Brain microvascular endothelial cell (primary cell): ENCODE data around the gene ACSF2.

Source experiments
- DNase-seq: peaks from one replicate; pipeline ENCODE4 v3.0.0-alpha.2; 2020
- H3K27ac ChIP-seq: fragments of 250-450 bp; sonication (Bioruptor Pico); 2 replicates; pipeline ENCODE4 v1.5.1; 2020; ENCODE audit warnings: mild to moderate bottlenecking, moderate library complexity
- H3K27me3 ChIP-seq: fragments of 250-450 bp; sonication (Bioruptor Pico); replicated peaks from 2 replicates; pipeline ENCODE4 v1.5.1; 2020; ENCODE audit warnings: mild to moderate bottlenecking
- H3K36me3 ChIP-seq: fragments of 250-450 bp; sonication (Bioruptor Pico); replicated peaks from 2 replicates; pipeline ENCODE4 v1.5.1; 2020; ENCODE audit warnings: mild to moderate bottlenecking
- H3K4me3 ChIP-seq: 2 replicates; pipeline ENCODE4 v1.5.1; 2011; ENCODE audit warnings: low read depth, mild to moderate bottlenecking, control low read depth, low read length, moderate library complexity
- CTCF ChIP-seq: IDR thresholded peaks from 2 replicates; pipeline ENCODE4 v1.5.1; 2011; ENCODE audit warnings: low read depth, mild to moderate bottlenecking, moderate library complexity, low read length, control low read depth, inconsistent platforms; ENCODE audit errors: missing control alignments
- in situ Hi-C: cut with HindIII; loops from 2 replicates; pipeline ENCODE4 v1.10.0; 2017; ENCODE audit warnings: low sequenced_read_pairs, low pct_ligation_motif_present

Gene ACSF2

GRCh38 chr17:50482516-50482915 lies 56.5 kb downstream of the ACSF2 start:
- DNase-seq: peak; percentile 95
- in situ Hi-C loops: no loop called here
- Histone ChIP-seq H3K27ac (peak overlapping the region; percentile 66), H3K27me3 (no peaks in the 10 kb centered on the region), H3K4me3 (no peak overlapping the region), H3K36me3 (peaks cover 20% of the 10 kb centered on the region)
- TF ChIP-seq CTCF: peak; percentile 93

DNA sequence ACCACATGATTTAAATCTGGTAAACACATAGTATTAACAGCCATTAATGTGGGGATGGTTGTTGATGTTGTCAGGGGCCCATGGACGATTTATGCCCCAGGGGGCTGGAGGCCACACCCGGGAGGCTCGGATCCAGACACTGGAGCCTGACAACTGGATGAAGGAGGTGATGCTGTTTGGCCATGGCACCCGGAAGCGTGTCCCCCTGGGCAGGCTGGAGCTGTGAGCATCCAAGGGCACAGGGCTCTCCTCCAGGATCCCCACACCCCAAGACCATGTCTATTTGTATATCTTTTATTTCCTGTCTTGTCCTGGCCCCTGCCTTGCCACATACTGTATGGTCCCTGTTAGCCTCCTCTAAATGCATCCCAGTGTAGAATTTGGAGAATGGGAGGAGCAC lies 57.2 kb downstream of the ACSF2 start:
- Histone ChIP-seq H3K27ac (no peak overlapping the region), H3K36me3 (peaks cover 20% of the 10 kb centered on the region), H3K4me3 (no peak overlapping the region), H3K27me3 (no peaks in the 10 kb centered on the region)
- no peak for TF ChIP-seq CTCF
- DNase-seq: no peak
- in situ Hi-C loops: no loop called here

GRCh38 chr17:50484386-50485155 lies 58.6 kb downstream of the ACSF2 start:
- Histone ChIP-seq H3K36me3 (peaks cover 20% of the 10 kb centered on the region), H3K27me3 (no peaks in the 10 kb centered on the region), H3K27ac (no peak overlapping the region), H3K4me3 (no peak overlapping the region)
- TF ChIP-seq CTCF: no peak
- DNase-seq: no peak
- in situ Hi-C loops: no loop called here

- no peaks in the 10 kb centered on the region for H3K27me3 ChIP-seq
- H3K27ac ChIP-seq: no peak overlapping the region
- peaks cover 18% of the 10 kb centered on the region for H3K36me3 ChIP-seq
- no peak overlapping the region for H3K4me3 ChIP-seq
- TF ChIP-seq CTCF: no peak
- in situ Hi-C loops: no loop called here
- no peak for DNase-seq
Measured at GRCh38 chr17:50487213-50488096, 61.4 kb downstream of the ACSF2 start.

DNA sequence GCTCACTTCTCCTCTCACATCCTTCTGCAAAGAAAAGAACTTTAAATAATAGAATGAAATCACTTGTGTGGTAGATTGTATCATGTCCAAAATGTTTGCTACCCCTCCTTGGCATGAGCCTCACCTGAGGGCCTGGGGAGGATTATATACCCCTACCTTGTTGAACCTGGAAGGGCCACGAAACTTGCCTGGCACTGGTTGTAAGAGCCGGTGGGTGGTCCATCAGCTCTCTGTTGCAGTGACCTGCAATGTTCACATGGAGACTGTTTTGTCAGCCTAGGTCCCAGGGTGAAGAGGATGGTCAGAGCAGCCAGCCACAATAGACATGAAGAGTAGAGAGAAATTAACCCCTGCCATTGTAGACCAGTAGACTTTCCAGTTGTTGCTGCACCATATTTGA lies 62.9 kb downstream of the ACSF2 start:
- no peak for TF ChIP-seq CTCF
- no peak for DNase-seq
- H3K27me3 ChIP-seq: no peaks in the 10 kb centered on the region
- H3K27ac ChIP-seq: no peak overlapping the region
- in situ Hi-C loops: no loop called here
- peaks cover 11% of the 10 kb centered on the region for H3K36me3 ChIP-seq
- H3K4me3 ChIP-seq: no peak overlapping the region
